GM12873 (cell line): ENCODE data around the gene DISC1.

Experiments used
- TF ChIP-seq, protein P1 (sequence below): IDR thresholded peaks from 2 replicates; pipeline ENCODE4 v1.5.1; 2012; ENCODE audit warnings: low read depth, mild to moderate bottlenecking, moderate library complexity, low read length, control low read depth; ENCODE audit not compliant: insufficient read depth; ENCODE audit errors: missing control alignments

Gene DISC1

DNA sequence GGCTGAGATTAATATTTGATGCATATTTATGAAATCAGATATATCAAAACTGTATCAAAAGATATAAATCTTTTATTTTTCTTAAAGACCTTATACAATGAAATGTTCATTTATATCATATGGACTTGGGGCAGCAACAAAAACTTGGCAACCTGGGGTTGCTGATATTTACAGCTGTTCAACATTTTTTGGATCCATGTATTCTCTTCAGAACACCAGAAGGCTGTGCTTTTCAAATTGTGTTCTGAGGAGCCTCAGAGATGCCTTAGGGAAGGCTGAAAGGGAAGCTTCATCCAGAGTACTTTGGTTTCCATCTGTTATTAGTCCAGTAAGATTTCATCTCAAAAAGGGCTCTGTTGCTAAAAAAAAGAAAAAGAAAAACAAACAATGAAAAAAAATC lies 94.8 kb downstream of the DISC1 start:
- TF ChIP-seq, protein P1, sequence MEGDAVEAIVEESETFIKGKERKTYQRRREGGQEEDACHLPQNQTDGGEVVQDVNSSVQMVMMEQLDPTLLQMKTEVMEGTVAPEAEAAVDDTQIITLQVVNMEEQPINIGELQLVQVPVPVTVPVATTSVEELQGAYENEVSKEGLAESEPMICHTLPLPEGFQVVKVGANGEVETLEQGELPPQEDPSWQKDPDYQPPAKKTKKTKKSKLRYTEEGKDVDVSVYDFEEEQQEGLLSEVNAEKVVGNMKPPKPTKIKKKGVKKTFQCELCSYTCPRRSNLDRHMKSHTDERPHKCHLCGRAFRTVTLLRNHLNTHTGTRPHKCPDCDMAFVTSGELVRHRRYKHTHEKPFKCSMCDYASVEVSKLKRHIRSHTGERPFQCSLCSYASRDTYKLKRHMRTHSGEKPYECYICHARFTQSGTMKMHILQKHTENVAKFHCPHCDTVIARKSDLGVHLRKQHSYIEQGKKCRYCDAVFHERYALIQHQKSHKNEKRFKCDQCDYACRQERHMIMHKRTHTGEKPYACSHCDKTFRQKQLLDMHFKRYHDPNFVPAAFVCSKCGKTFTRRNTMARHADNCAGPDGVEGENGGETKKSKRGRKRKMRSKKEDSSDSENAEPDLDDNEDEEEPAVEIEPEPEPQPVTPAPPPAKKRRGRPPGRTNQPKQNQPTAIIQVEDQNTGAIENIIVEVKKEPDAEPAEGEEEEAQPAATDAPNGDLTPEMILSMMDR = no peak

DNA sequence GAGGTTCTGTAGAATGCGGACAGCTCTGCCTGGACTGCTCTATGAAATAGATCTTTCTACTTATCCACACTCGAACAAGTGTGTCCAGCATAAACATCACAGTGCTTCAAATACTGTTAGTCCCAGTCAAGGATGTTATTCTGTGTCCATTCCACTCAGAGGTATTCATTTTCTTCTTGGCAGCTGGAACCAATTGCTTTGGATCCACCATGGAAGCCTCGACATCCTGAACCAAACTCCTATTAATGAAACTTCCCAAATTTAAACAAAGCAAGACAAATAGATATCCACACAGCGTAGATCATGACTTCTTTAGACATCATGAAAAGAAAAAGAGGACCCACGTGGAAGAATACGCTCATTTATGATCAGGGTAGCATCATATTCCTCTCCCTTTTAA lies 95.8 kb downstream of the DISC1 start:
- TF ChIP-seq, protein P1 = no peak

DNA sequence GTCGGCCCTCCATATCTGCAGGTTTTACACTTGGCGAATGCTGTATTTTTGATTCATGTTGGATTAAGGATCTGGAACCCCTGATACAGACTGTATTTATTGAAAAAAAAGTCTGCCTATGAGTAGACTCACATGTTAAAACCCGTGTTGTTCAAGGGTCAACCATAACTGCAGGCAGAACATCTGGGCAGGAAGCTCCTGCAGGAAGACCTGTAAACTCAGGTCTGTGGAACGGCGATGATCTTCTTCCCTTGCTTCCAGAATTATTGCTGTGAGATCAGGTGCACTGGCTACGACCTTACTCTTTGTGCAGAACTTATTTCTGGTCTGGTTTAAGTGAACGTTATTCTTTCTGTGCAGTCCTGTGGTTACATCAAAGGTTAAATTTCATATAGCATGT lies 96.6 kb downstream of the DISC1 start:
- TF ChIP-seq, protein P1 = no peak

DNA sequence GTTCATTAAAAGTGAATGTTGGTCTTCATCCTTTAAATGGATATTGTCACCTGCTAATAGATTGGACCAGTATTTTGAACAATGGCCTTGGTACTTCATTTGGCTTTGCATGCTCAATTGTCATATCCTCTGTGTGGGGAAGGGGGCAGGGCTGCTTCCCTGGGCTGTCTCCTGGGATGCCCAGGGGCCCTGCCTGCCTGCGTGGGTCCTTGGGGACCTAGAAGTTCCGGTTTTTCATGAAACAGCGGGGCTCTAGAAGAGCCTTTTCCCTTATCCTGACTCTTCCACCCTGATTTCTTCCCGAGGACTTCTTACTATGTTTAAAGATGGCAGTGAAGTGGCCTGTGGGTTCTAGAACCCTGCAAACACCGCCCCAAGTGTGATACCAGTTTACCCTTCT lies 97.5 kb downstream of the DISC1 start:
- TF ChIP-seq, protein P1 = no peak

DNA sequence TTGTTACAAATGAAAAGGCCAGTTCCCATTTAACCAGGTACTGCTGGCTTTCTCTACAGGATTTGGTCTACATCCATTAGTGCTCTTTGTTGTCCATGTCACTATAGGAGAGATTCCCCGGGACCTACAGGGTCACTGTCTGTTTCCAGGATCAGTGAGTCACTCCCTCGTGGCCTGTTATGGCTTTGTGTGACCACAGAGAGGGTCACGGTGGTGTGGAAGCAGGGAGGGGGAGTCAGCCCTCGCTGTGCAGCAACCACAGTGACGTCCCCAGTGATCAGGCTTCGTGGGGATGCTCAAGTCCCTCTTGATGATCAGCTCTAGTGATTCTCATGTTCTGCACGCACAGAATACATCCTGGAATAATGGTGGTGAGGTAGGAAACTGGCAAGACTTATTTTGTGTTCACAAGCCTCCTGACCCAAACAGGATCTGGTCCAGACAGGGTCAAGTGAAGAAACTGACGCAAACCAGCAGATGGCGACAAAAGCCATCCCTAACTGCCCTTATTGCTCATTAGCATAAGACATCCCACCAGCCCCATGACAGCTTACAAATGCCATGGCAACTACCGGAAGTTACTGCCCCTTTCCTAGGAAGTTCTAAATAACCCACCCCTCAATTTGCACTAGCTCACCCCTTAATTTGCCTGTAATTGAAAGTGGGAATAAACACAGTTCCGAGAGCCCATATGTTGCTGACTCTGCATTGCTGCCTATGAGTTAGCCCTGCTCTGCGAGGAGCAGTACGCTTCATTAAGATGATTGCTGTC lies 98.5 kb downstream of the DISC1 start:
- TF ChIP-seq, protein P1 = peak; percentile 69

DNA sequence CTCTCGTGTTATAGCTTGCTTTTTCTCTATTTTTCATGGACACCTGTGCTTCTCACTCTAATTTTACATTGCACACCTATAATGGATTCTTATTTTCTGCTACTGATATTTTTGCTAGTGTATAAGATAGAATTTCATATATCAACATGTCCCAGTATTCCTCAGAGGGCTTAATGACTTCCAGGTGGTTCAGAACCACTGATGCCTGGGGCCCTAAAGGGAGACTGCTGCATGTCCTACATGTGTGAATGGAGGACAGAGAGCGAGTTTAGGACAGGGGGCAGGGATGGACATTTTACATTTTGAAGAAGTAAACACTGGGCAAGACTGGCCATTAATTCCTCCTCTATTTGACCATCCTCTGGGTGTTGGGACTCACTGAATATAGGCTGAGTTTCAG lies 100.6 kb downstream of the DISC1 start:
- TF ChIP-seq, protein P1 = no peak

DNA sequence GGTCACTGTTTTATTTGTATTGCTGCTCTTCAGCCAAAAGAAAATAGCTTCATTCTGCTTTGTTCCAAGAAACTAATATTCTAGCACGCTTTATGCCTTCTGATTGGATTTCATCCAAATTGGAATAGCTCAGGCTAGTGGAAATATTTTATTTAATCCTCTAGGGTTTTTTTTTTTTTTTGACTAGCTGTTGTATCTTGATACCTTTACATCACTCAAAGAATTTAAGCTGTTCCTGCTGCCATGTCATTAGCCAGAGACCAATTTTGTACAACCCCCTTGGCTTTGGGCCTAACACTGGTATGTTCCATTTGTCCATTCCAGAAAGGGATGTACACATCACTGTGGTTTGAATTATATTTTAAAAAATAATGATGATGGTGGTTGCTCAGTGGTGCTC lies 103.0 kb downstream of the DISC1 start:
- TF ChIP-seq, protein P1 = no peak
